Fibroblast of lung (primary cell): Measurements from ENCODE around the gene VPS45.

Experiments used
- EZH2 ChIP-seq: IDR thresholded peaks from 2 replicates; pipeline ENCODE4 v1.5.1; 2012; ENCODE audit warnings: low read length, control low read depth, mild to moderate bottlenecking; ENCODE audit errors: missing control alignments
- TF ChIP-seq, protein P1 (sequence below), 2 donors: IDR thresholded peaks in 1 of 2; conservative IDR thresholded peaks in 1 of 2; 1 replicate in 1 of 2; 2 replicates in 1 of 2; pipeline ENCODE4 v1.5.1; 2011 to 2012; ENCODE audit warnings: low read length in 2 of 2, control low read depth in 1 of 2, inconsistent platforms in 1 of 2, low read depth in 1 of 2, mild to moderate bottlenecking in 1 of 2

DNA sequence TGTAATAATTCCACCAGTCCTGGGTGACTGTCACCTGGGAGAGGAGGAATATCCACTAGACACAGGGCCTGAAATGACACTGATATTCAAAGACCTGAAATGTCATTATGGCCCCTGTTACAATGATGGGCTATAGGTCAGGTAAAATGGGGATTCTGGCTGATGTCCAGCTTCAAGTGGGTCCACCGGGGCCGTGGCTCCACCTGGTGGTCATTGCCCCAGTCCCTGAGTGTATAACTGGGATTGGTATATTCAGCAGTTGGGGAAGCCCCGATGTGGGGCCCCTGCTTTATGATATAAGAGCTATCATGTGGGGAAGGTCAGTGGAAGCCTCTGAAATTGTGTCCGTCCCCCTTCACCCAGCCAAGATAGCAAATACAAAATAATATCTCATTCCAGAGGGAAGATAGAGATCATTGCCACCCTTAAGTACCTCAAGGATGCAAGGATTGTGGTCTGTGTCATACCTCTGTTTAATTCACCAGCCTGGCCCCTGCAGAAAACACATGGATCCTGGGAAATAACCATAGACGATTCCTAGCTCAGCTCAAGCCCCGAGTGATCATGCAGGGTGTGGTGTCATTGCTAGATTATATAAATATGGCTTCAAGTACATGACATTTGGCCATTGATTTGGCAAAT lies 101.5 kb downstream of the VPS45 start:
- TF ChIP-seq, protein P1, sequence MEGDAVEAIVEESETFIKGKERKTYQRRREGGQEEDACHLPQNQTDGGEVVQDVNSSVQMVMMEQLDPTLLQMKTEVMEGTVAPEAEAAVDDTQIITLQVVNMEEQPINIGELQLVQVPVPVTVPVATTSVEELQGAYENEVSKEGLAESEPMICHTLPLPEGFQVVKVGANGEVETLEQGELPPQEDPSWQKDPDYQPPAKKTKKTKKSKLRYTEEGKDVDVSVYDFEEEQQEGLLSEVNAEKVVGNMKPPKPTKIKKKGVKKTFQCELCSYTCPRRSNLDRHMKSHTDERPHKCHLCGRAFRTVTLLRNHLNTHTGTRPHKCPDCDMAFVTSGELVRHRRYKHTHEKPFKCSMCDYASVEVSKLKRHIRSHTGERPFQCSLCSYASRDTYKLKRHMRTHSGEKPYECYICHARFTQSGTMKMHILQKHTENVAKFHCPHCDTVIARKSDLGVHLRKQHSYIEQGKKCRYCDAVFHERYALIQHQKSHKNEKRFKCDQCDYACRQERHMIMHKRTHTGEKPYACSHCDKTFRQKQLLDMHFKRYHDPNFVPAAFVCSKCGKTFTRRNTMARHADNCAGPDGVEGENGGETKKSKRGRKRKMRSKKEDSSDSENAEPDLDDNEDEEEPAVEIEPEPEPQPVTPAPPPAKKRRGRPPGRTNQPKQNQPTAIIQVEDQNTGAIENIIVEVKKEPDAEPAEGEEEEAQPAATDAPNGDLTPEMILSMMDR (conservative IDR thresholded peaks at IDR 0.05 in 1 of 2, IDR thresholded peaks at IDR 0.05 in 1 of 2; ENCODE audit: low read depth in 1 of 2, low read length in 2 of 2): peak; percentile 85 to 88
- TF ChIP-seq EZH2: no peak
